ENCODE data around the gene COPS2.

The COPS2 gene

DNA sequence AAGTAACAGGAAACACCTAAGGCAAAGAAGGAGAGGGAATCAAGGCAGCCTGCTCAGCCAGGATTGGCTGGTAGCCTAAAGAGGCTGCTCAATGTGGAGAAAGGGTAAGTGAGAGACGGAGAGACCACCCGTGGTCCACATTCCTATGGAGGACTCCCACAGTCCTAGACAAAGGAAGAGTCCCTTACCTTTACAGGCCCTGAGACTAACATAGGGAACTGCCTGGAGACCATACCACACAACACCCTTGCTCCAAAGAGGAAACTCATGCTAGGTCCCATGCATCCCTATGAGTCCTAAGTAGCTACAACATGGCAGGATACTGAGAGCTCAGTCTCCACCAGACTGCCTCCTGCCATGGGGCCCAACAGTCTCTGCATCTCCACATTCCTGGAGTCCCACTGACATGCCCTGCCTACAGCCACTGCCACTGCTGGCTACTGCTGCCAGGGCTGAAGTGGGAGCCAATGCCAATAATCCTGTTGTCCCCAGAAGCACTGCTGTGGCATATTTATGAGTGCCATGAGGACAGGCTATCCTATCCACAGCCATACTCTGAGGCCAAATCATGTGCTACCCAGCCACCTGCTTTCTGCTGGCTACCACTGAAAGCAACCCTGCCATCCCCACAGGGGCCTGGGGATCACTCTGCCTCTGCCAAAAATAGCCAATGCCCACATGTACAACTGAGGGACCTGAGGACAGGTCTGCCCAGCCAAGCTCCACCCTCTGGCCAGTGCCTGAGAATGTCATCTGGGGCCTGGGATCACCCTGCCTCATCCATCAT, 45.0 kb downstream of the COPS2 start:
- H3K4me3 ChIP-seq (ENCODE audit: low read depth, low read length) = no peak overlapping the region
- TF ChIP-seq, protein P1, sequence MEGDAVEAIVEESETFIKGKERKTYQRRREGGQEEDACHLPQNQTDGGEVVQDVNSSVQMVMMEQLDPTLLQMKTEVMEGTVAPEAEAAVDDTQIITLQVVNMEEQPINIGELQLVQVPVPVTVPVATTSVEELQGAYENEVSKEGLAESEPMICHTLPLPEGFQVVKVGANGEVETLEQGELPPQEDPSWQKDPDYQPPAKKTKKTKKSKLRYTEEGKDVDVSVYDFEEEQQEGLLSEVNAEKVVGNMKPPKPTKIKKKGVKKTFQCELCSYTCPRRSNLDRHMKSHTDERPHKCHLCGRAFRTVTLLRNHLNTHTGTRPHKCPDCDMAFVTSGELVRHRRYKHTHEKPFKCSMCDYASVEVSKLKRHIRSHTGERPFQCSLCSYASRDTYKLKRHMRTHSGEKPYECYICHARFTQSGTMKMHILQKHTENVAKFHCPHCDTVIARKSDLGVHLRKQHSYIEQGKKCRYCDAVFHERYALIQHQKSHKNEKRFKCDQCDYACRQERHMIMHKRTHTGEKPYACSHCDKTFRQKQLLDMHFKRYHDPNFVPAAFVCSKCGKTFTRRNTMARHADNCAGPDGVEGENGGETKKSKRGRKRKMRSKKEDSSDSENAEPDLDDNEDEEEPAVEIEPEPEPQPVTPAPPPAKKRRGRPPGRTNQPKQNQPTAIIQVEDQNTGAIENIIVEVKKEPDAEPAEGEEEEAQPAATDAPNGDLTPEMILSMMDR (IDR thresholded peaks at IDR 0.05; ENCODE audit: low read depth, low read length, missing control alignments) = no peak
- DNase-seq (ENCODE audit: low read depth) = no peak

DNA sequence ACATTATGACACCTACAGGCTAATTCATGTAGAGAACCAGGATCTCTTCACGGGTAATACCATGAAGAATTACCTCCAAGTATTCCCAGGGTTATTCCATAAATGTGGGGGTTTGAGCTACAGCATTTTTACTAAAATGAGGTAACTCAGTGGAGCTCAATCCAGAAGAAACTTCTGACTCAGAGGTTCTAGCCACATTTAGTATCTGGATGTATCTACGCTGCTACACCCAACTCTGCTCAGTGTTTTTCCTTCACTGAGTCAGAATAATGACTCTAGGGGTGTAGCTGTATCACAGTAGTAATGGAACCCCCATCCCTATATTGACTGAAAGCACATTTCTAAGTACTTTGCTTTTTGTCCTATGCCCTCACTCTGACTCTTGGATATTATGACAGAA, 52.4 kb downstream of the COPS2 start:
- DNase-seq (ENCODE audit: low read depth) = no peak
- H3K4me3 ChIP-seq (ENCODE audit: low read depth, low read length) = no peak overlapping the region
- TF ChIP-seq, protein P1 (IDR thresholded peaks at IDR 0.05; ENCODE audit: low read depth, low read length, missing control alignments) = no peak

GRCh38 chr15:49101536-49101935, 53.9 kb downstream of the COPS2 start:
- TF ChIP-seq, protein P1 (IDR thresholded peaks at IDR 0.05; ENCODE audit: low read depth, low read length, missing control alignments) = no peak
- no peak overlapping the region for H3K4me3 ChIP-seq (ENCODE audit: low read depth, low read length)
- no peak for DNase-seq (ENCODE audit: low read depth)

- DNase-seq (ENCODE audit: low read depth) = no peak
- TF ChIP-seq, protein P1 (IDR thresholded peaks at IDR 0.05; ENCODE audit: low read depth, low read length, missing control alignments) = no peak
- no peak overlapping the region for H3K4me3 ChIP-seq (ENCODE audit: low read depth, low read length)
Measured at GRCh38 chr15:49096090-49096750, 59.2 kb downstream of the COPS2 start.

DNA sequence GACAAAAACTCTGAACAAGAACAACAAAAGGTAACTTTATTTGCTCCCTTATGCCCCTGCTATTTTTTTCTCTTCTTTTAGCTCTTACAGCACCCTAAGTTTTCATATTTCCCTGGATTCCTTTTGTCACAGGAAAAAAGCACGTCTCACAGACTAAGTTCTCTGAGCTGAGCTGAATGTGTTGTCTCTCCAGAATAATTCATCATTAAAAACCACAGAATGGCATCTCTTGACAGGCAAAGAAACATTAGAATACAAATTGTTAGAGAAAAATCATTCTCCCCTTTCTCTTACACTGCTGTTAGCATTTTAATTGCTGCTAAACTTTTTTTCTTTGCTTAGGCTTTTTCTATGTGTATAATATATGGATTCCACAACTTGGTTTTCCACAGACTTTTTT, 60.5 kb downstream of the COPS2 start:
- H3K4me3 ChIP-seq (ENCODE audit: low read depth, low read length) = no peak overlapping the region
- TF ChIP-seq, protein P1 (IDR thresholded peaks at IDR 0.05; ENCODE audit: low read depth, low read length, missing control alignments) = no peak
- no peak for DNase-seq (ENCODE audit: low read depth)

GRCh38 chr15:49093252-49094105, 61.9 kb downstream of the COPS2 start:
- no peak overlapping the region for H3K4me3 ChIP-seq (ENCODE audit: low read depth, low read length)
- no peak for DNase-seq (ENCODE audit: low read depth)
- TF ChIP-seq, protein P1 (IDR thresholded peaks at IDR 0.05; ENCODE audit: low read depth, low read length, missing control alignments) = no peak
